Thoracic aorta (tissue), 2 donors: Measurements from ENCODE around the gene KRTAP9-4. TPM values are rescaled to one million over a fixed set of nuclear protein-coding genes. Genes with fewer than 3 reads are reported as not detected.
"Not testable (repeated sequence)": the region's sequence is repeated elsewhere in the genome, so short reads cannot be mapped to it uniquely, and the experiment has no call there.

Experiments
- ATAC-seq: fragments of 150-250 bp; one replicate; pipeline ENCODE4 v1.8.0; 2017; ENCODE audit warnings: low read depth; ENCODE audit not compliant: insufficient number of reproducible peaks, low FRiP score
- DNase-seq: peaks from one replicate; pipeline ENCODE4 v3.0.0-alpha.2; 2020; ENCODE audit warnings: low spot score
- H3K27ac ChIP-seq, 2 donors: fragments of 200-600 bp; sonication (generic); 1 replicate in 1 of 2; 2 replicates in 1 of 2; pipeline ENCODE4 v1.5.1; 2016; ENCODE audit warnings: mild to moderate bottlenecking in 2 of 2, moderate library complexity in 2 of 2
- H3K27me3 ChIP-seq: fragments of 200-600 bp; sonication (generic); replicated peaks from 2 replicates; pipeline ENCODE4 v1.6.0; 2016; ENCODE audit warnings: mild to moderate bottlenecking; ENCODE audit not compliant: insufficient read depth
- H3K36me3 ChIP-seq: fragments of 200-600 bp; sonication (generic); one replicate; pipeline ENCODE4 v1.5.1; 2016
- H3K4me1 ChIP-seq, 2 donors: fragments of 200-600 bp; sonication (generic); 1 replicate in 1 of 2; 2 replicates in 1 of 2; pipeline versions ENCODE4 v1.5.1 to v1.6.0; 2016; ENCODE audit warnings: low read depth in 2 of 2, mild to moderate bottlenecking in 1 of 2; ENCODE audit not compliant: control insufficient read depth in 1 of 2
- H3K4me3 ChIP-seq: fragments of 200-600 bp; sonication (generic); 2 replicates; pipeline ENCODE4 v1.5.1; 2016; ENCODE audit warnings: mild to moderate bottlenecking
- H3K9me3 ChIP-seq: fragments of 200-600 bp; sonication (generic); 2 replicates; pipeline ENCODE4 v1.5.1; 2016
- total RNA-seq, 2 donors: library from RNA; depleted of rRNA; stranded (reverse); fragments of >200 nt; gene quantifications; one replicate each; pipeline versions ENCODE4 v1.1.0 to v1.2.3, GENCODE V29; 2016
- TF ChIP-seq, protein P1 (sequence below): fragments of 200-600 bp; sonication (generic); IDR thresholded peaks from one replicate; pipeline ENCODE4 v1.5.1; 2019; ENCODE audit warnings: antibody characterized with exemption

KRTAP9-4 gene
- total RNA-seq, 2 donors from 2014 or later = not detected

- TF ChIP-seq, protein P1, sequence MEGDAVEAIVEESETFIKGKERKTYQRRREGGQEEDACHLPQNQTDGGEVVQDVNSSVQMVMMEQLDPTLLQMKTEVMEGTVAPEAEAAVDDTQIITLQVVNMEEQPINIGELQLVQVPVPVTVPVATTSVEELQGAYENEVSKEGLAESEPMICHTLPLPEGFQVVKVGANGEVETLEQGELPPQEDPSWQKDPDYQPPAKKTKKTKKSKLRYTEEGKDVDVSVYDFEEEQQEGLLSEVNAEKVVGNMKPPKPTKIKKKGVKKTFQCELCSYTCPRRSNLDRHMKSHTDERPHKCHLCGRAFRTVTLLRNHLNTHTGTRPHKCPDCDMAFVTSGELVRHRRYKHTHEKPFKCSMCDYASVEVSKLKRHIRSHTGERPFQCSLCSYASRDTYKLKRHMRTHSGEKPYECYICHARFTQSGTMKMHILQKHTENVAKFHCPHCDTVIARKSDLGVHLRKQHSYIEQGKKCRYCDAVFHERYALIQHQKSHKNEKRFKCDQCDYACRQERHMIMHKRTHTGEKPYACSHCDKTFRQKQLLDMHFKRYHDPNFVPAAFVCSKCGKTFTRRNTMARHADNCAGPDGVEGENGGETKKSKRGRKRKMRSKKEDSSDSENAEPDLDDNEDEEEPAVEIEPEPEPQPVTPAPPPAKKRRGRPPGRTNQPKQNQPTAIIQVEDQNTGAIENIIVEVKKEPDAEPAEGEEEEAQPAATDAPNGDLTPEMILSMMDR = no peak
- no peak for DNase-seq
- Histone ChIP-seq H3K27ac (no peak overlapping the region), H3K4me3 (no peak overlapping the region), H3K27me3 (no peaks in the 10 kb centered on the region), H3K36me3 (no peaks in the 10 kb centered on the region), H3K4me1 (no peaks in the 10 kb centered on the region), H3K9me3 (no peaks in the 10 kb centered on the region)
- no peak for ATAC-seq
Measured at GRCh38 chr17:41263212-41263611, 13.7 kb downstream of the KRTAP9-4 start.

- Histone ChIP-seq H3K9me3 (no peaks in the 10 kb centered on the region), H3K36me3 (no peaks in the 10 kb centered on the region), H3K27me3 (no peaks in the 10 kb centered on the region), H3K4me3 (no peak overlapping the region), H3K27ac (no peak overlapping the region), H3K4me1 (no peaks in the 10 kb centered on the region)
- no peak for ATAC-seq
- TF ChIP-seq, protein P1 = no peak
- no peak for DNase-seq
Measured at GRCh38 chr17:41264599-41264998, 15.1 kb downstream of the KRTAP9-4 start.

DNA sequence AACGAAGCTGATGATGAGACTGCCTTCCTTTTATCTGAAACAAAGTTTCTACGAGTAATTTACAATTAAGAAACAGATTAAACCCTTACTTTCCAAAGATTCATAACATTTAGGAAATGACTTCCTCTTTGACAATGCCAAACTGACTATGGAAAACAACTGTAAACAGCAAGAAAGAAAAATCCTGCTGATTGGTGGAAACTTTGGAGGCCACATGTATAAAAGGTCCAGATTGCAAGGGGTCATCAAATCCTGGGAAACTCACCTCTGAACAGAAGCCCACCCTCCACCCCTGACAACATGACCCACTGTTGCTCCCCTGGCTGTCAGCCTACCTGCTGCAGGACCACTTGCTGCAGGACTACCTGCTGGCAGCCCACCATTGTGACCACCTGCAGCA is 15.6 kb downstream of the KRTAP9-4 start, which contains the start of gene KRTAP9-6:
KRTAP9-6 (plus strand) TSS at position 301 of the 400 bp plus-strand sequence; CDS start at position 301, 0 bp downstream.
- Histone ChIP-seq H3K4me1 (no peaks in the 10 kb centered on the region), H3K27me3 (no peaks in the 10 kb centered on the region), H3K27ac (no peak within 1 kb of the TSS), H3K36me3 (no peaks in the 10 kb centered on the region), H3K9me3 (no peaks in the 10 kb centered on the region), H3K4me3 (no peak within 1 kb of the TSS)
- DNase-seq = no peak
- TF ChIP-seq, protein P1 = no peak
- no peak for ATAC-seq

GRCh38 chr17:41267711-41268110 is 18.2 kb downstream of the KRTAP9-4 start:
- Histone ChIP-seq H3K4me3 (no peak overlapping the region), H3K27ac (no peak overlapping the region), H3K4me1 (no peaks in the 10 kb centered on the region), H3K36me3 (no peaks in the 10 kb centered on the region), H3K27me3 (no peaks in the 10 kb centered on the region), H3K9me3 (no peaks in the 10 kb centered on the region)
- DNase-seq (no peak), ATAC-seq (no peak)
- TF ChIP-seq, protein P1 = no peak

GRCh38 chr17:41271323-41271722 is 21.8 kb downstream of the KRTAP9-4 start:
- not testable (repeated sequence) for H3K4me3 ChIP-seq, H3K4me1 ChIP-seq, H3K27ac ChIP-seq, H3K27me3 ChIP-seq, H3K36me3 ChIP-seq, ATAC-seq, DNase-seq, H3K9me3 ChIP-seq

DNA sequence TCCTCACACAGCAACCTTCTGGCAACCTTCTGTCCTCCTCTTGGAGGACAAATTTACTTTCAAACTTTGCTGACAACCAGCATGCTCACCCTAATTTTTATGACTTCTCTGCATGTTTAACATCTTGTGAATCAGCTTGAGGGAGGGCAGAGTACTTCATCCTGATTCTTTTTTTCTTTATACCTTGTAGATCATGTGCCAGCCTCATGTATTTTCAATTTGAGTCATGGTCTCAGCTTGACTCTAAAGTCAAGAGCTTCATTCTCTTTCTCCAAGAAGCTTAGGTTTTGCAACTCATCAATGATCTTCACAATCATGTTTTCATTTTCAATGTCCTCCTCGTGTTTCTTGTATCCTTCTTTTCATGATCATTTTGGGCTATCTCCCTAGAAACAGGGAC is 22.4 kb downstream of the KRTAP9-4 start:
- H3K9me3 ChIP-seq = no peaks in the 10 kb centered on the region
- no peak overlapping the region for H3K4me3 ChIP-seq
- DNase-seq = no peak
- no peak for ATAC-seq
- no peak overlapping the region for H3K27ac ChIP-seq
- TF ChIP-seq, protein P1 = no peak
- no peaks in the 10 kb centered on the region for H3K4me1 ChIP-seq
- H3K36me3 ChIP-seq = no peaks in the 10 kb centered on the region
- H3K27me3 ChIP-seq = no peaks in the 10 kb centered on the region

GRCh38 chr17:41275648-41276190 is 26.2 kb downstream of the KRTAP9-4 start, which contains the start of gene KRTAP9-7:
TSS of gene KRTAP9-7 (plus strand) at chr17:41275698. CDS start at chr17:41275698, 0 bp downstream.
- not testable (repeated sequence) for H3K27me3 ChIP-seq, DNase-seq, H3K27ac ChIP-seq, H3K9me3 ChIP-seq, H3K4me3 ChIP-seq, H3K36me3 ChIP-seq, H3K4me1 ChIP-seq, ATAC-seq
